CD4-positive, alpha-beta T cell treated with Interleukin-4 for 4 hours (primary cell): Measurements from ENCODE around the gene F2RL1.
A peak's percentile ranks its signal among the peaks of the same experiment; 100 is the strongest.
"Not testable (repeated sequence)": the region's sequence is repeated elsewhere in the genome, so short reads cannot be mapped to it uniquely, and the experiment has no call there.

Experiments used
- DNase-seq: peaks from one replicate; pipeline ENCODE4 v3.0.0-alpha.2; 2020

Gene F2RL1

DNA sequence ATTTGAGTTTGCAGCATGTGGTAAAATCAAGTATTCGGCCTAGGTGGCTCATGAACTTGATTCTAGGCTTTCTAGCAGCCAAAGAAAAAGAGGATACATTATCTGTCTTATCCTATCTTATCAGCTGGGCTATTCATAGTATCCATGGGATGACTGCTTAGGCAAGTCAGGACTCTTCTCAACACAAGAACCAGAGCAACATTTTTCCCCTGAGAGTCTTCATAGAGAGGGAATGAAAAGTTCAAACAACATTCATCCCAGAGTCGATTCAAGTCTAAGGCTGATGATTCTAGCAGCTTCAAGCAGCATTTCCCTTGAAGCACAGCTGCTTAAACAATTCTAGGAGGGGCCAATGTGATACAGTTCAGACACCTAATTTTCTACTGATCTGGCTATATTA lies 33.9 kb downstream of the F2RL1 start:
- no peak for DNase-seq

DNA sequence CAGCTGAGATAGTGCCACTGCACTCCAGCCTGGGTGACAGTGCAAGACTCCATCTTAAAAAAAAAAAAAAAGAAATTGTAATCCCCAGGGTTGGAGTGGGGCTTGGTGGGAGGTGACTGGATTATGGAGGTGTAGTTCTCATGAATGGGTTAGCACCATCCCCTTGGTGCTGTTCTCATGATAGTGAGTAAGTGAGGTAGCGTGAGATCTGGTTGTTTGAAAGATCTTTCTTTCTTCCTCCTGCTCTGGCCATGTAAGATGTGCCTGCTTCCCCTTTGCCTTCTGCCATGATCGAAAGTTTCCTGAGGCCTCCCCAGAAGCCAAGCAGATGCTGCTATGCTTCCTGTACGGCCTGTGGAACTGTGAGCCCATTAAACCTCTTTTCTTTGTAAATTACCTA lies 34.9 kb downstream of the F2RL1 start:
- DNase-seq = not testable (repeated sequence)

DNA sequence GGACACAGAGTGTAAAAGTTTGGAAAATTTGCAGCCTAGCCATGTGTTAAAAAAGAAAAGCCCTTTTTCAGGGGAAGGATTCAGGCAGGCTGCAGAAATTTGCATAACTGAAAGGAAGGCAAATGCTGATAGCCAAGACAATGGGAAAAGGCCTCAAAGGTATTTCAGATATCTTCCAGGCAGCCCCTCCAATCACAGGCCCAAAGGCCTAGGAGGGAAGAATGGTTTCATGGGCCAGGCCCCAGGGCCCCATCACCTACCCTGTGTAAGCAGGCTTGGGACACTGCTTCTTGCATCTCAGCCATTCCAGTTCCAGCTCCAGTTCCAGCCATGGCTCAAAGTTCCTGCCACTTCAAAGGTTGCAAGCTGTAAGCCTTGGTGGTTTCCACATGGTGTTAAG lies 35.8 kb downstream of the F2RL1 start:
- no peak for DNase-seq

DNA sequence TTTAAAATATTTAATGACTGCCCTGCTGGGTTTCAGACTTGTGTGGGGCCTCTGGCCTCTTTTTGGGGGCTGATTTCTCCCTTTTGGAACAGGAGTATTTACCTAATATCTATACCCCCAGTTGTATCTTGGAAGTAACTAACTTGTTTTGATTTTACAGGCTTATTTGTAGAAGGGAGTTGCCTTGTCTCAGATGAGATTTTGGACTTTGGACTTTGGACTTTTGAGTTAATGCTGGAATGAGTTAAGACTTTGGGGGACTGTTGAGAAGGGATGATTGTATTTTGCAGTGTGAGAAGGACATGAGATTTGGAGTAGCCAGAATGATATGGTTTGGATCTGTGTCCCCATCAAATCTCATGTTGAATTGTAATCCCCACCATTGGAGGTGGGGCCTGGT lies 36.7 kb downstream of the F2RL1 start:
- not testable (repeated sequence) for DNase-seq

DNA sequence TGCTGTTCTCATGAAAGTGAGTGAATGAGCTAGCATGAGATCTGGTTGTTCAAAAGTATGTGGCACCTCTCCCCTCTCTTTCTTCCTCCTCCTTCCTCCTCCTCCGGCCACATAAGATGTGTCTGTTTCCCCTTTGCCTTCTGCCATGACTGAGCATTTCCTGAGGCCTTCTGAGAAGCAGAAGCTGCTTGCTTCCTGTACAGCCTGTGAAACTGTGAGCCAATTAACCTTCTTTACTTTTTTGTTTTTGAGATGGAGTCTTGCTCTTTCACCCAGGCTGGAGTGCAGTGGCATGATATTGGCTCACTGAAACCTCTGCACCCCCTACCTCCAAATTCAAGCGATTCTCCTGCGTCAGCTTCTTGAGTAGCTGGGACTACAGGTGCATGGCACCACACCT lies 37.1 kb downstream of the F2RL1 start:
- DNase-seq = peak; percentile 59

DNA sequence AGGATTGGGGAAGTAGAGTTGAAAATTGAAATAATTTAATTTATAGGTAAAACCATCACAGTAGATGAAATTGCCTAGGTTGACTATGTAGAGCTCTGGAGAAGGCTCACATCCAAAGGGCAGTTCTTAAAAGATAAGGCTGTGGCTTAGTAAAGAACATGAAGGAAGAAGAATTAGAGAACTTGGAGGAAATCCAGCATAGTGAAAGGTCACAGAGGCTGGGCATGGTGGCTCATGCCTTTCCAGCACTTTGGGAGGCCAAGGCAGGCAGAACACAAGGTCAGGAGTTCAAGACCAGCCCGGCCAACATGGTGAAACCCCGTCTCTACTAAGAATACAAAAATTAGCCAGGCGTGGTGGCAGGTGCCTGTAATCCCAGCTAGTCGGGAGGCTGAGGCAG lies 38.0 kb downstream of the F2RL1 start:
- DNase-seq = not testable (repeated sequence)

DNA sequence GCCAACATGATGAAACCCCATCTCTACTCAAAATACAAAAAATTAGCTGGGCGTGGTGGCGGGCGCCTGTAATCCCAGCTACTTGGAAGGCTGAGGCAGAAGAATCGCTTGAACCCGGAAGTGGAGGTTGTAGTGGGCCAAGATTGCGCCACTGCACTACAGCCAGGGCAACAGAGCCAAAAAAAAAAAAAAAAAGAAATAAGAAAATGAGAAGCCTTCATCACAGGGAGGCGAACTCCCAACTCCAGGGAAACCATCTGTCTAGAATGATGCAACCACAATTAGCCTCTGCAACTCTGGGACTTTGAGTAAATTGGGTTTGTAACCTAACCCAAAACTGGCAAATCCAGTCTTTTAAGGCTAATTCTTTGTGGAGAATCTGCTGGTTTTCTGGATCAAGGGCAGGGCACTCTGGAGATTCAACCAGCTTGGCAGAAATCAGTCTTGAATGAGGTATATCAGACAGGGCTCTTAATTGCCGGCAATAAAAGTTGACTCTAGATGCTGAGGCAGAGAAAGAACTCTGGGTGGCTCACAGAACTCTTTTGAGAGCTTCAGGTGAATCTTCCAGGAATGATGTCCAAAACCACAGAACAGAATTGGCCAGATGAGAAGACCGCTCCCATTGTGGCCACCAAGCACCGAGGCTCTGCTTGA lies 40.9 kb downstream of the F2RL1 start:
- DNase-seq = no peak

DNA sequence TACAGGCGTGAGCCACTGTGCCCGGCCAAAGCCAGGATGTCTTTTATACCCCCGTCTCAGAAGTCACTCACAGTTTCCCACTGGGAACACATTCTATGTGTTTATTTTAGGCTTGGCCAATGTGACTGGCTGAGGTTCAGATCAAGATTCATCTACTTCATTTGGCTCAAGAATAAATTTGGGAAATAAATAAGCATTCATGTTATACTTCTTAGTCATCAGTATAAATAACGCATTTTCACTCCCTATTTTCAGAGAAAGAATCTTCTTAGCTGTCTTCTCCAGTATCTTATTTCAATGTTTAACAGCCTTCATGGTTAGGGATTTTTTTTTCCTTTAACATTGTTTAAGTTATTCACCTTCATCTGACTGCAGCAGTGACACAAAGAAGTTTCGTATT lies 42.8 kb downstream of the F2RL1 start:
- no peak for DNase-seq

DNA sequence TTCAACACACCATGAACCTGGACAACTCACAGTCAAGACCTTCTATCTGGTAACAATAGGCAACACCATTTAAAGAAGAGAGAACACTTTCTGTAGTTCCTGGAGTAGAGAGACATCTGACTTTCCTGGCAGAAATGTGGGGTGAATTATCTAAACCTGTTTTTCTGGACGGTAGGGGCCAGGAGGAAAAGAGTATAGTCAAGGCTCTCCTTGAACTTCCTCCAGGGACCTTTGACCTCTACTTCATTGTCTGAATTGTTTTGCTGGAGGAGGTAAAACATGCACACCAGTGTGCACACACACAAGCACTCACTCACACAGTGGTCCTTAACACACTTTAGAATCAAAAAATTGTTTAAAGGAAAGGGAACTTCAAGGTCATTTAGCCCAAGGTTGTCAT lies 44.2 kb downstream of the F2RL1 start:
- DNase-seq = no peak

DNA sequence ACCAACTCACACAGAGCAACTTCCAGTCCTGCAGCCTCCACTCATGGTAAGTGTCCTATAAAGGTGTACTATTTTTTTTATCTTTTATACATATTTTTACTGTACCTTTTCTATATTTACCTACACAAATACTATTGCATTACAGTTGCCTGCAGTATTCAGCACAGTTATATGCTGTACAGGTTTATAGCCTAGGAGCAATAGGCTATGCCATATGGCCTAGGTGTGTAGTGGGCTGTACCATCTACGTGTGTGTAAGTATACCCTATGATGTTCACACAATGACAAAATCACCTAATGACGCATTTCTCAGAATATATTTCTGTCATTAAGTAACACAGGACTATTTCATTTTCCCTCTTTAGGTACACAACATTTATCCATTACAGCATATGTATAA lies 47.7 kb downstream of the F2RL1 start:
- DNase-seq = no peak

DNA sequence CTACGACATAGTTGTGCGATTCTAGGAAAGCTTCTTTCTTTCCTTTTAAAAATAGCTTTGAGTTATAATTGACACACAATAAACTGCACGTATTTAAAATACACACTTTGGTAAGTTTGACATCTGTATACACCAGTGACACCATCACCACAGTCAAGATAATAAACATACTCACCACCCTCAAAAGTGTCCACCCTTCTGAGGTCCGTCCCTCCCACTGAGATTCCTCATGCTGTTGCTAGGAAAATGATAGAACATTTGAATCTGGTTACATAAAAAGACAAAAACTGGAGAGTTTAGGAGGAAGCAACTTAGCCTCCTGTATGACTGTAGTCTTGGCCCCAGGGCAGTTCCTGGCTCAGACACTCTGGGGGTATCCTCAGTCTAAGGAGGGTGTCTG lies 48.2 kb downstream of the F2RL1 start:
- no peak for DNase-seq

DNA sequence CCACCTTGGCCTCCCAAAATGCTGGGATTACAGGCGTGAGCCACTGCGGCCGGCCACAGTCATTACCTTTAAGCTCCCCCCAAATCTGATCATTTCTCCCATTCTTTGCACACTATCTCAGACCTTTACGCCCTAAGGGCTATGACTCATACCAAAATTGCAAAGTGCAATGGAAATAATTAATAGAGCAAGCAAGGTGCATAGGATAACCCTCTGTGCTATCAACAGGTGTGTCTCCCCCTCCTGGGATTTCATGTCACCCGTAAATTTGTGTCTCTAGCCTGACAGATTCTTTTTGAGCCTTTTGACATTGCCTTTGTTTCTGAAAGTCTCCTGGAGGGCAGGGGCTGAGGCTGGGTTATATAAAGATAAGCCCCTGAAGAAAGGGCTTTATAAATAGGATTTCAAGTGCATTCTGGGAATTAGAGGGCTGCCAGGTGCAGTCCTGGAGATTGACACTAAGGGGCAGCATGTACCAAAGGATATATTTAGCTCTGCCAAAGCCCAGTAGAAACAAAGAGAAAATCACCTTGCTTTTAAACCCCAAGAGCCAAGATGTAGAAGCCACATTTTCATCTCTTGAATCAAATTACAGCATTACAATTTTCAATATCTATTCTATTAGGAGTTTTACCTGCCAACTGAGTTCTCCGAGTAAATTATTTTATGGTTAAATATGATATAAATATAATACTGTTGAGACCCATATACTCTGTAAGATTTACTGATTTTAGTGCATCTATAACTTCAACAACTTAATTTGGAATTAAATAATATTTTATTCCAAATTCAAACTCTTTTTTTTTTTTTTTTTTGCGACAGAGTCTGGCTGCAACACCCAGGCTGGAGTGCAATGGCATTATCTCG lies 49.2 kb downstream of the F2RL1 start:
- DNase-seq = peak; percentile 53

DNA sequence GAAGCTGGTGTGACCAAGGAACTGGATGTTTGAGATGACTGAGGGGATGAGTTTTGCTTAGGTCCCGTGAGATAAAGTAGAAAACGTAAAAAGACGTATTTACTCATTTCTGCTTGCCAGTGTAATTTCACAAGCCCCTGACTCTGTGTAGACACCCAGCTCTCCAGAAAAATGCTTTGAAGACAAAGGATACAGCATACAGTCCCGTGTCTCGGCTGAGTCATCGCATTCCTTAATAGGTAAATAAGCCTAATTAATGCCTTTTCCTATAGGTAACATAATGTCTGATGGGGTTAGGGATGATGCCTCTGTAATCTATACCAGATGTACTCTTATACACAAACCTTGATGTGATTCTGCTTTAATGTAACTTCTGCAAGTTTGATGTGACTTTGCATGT lies 51.2 kb downstream of the F2RL1 start:
- no peak for DNase-seq

DNA sequence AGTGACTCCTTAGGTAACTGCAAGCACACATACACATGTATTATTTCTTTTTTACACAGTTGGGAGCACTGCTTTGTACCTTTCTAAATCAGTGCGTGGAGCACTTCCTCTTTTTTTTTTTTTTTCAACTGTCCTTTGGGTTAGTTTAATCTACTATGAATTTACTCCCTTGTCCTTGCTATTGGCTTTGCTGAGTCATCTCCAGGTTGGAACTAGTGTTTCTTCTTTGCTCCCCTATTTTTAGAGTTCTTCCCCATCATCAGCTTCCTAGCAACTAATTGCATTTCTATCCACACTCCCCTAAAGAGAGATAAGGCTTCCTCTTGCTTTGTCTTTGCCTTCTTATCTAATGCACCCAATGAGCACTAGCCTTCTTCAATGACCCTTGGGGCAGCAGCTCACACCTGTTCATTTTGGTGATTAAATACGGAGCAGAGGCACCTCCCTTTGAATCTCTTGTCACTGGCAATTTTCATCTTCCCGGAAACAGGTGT lies 55.3 kb downstream of the F2RL1 start:
- DNase-seq = no peak
